IPS-18c (cell line): ENCODE data around the gene GNPDA1.

Experiments
- H3K4me3 ChIP-seq: 2 replicates; pipeline ENCODE4 v1.7.0; 2013; ENCODE audit warnings: low read depth, mild to moderate bottlenecking, low read length, moderate library complexity; ENCODE audit not compliant: insufficient read depth
- H3K9me3 ChIP-seq: one replicate; pipeline ENCODE4 v1.6.1; 2013; ENCODE audit warnings: mild to moderate bottlenecking, low read length, moderate library complexity; ENCODE audit not compliant: control insufficient read depth, insufficient read depth

GNPDA1 gene

GRCh38 chr5:142007237-142007544 lies 5.6 kb downstream of the GNPDA1 start:
- Histone ChIP-seq H3K4me3 (no peak overlapping the region), H3K9me3 (no peaks in the 10 kb centered on the region)

GRCh38 chr5:142006363-142007236 lies 6.2 kb downstream of the GNPDA1 start:
- H3K4me3 ChIP-seq = no peak overlapping the region
- no peaks in the 10 kb centered on the region for H3K9me3 ChIP-seq

- Histone ChIP-seq H3K4me3 (no peak overlapping the region), H3K9me3 (no peaks in the 10 kb centered on the region)
Measured at GRCh38 chr5:142003266-142003800, 9.5 kb downstream of the GNPDA1 start.

- no peak overlapping the region for H3K4me3 ChIP-seq
- H3K9me3 ChIP-seq = no peaks in the 10 kb centered on the region
Measured at GRCh38 chr5:142000704-142001484, 11.9 kb downstream of the GNPDA1 start.

GRCh38 chr5:142000173-142000572 lies 12.7 kb downstream of the GNPDA1 start:
- H3K9me3 ChIP-seq = no peaks in the 10 kb centered on the region
- H3K4me3 ChIP-seq = no peak overlapping the region

GRCh38 chr5:141997358-141997960 lies 15.4 kb downstream of the GNPDA1 start:
- Histone ChIP-seq H3K4me3 (no peak overlapping the region), H3K9me3 (no peaks in the 10 kb centered on the region)

- no peak overlapping the region for H3K4me3 ChIP-seq
- H3K9me3 ChIP-seq = no peaks in the 10 kb centered on the region
Measured at GRCh38 chr5:141995656-141996055, 17.2 kb downstream of the GNPDA1 start.

- H3K9me3 ChIP-seq = no peaks in the 10 kb centered on the region
- no peak overlapping the region for H3K4me3 ChIP-seq
Measured at GRCh38 chr5:141994511-141995136, 18.2 kb downstream of the GNPDA1 start.

GRCh38 chr5:141992349-141992963 lies 20.4 kb downstream of the GNPDA1 start:
- no peak overlapping the region for H3K4me3 ChIP-seq

GRCh38 chr5:141989720-141990119 lies 23.1 kb downstream of the GNPDA1 start:
- Histone ChIP-seq H3K9me3 (no peaks in the 10 kb centered on the region), H3K4me3 (no peak overlapping the region)

More at GRCh38 chr5:141992349-141992963, 20.4 kb downstream of the GNPDA1 start:
- H3K9me3 ChIP-seq = no peaks in the 10 kb centered on the region

GRCh38 chr5:141986072-141986471 lies 26.8 kb downstream of the GNPDA1 start:
- Histone ChIP-seq H3K9me3 (no peaks in the 10 kb centered on the region), H3K4me3 (no peak overlapping the region)

GRCh38 chr5:141982626-141983025 lies 30.2 kb downstream of the GNPDA1 start:
- H3K9me3 ChIP-seq = no peaks in the 10 kb centered on the region
- no peak overlapping the region for H3K4me3 ChIP-seq

- H3K9me3 ChIP-seq = no peaks in the 10 kb centered on the region
- no peak overlapping the region for H3K4me3 ChIP-seq
Measured at GRCh38 chr5:141978389-141978788, 34.4 kb downstream of the GNPDA1 start.

- Histone ChIP-seq H3K4me3 (no peak overlapping the region), H3K9me3 (no peaks in the 10 kb centered on the region)
Measured at GRCh38 chr5:141976176-141976575, 36.7 kb downstream of the GNPDA1 start.

GRCh38 chr5:141973871-141974595 lies 38.8 kb downstream of the GNPDA1 start:
- H3K9me3 ChIP-seq = no peaks in the 10 kb centered on the region
- no peak overlapping the region for H3K4me3 ChIP-seq
